GM12801 (cell line): ENCODE measurements around the gene RARG.

ENCODE experiments used
- TF ChIP-seq, protein P1 (sequence below): IDR thresholded peaks from one replicate; pipeline ENCODE4 v1.5.1; 2011; ENCODE audit warnings: control low read depth; ENCODE audit not compliant: insufficient read length; ENCODE audit errors: extremely low read depth

RARG gene

DNA sequence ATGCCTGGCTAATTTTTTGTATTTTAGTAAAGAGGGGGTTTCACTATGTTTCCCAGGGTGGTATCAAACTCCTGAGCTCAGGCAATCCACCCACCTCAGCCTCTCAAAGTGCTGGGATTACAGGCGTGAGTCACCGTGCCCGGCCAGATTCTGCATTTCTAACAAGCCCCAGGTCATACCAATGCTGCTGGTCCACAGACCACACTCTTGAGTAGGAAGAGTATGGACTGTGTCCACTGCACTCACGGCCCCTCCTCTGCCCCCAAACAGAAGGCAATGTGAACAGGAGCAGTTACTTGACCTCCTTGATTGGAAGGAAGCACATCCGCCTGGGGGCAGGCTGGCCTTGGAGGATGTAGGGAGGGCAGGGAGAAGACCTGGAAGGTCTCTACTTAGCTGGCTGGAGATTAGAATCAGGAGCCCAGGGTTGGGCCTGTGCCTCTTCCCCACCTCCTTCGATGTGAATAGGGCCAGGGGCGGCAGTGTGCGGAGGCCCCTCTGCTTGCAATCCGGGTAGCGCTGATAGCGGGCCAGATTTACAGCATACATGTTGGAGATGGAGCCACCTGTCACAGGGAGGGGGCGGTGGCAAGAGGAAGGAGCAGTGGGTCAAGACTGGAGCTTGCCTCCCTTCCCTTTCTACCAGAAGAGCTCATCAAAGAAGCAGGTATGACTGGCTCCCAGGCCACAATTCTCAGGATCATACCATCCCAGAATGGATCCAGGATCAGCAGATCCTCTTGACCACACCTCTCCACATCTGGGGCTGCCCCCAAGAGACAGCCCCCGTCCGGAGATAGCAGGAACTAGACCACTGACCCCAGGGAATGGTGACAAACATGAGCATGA is 60.9 kb downstream of the RARG start:
- TF ChIP-seq, protein P1, sequence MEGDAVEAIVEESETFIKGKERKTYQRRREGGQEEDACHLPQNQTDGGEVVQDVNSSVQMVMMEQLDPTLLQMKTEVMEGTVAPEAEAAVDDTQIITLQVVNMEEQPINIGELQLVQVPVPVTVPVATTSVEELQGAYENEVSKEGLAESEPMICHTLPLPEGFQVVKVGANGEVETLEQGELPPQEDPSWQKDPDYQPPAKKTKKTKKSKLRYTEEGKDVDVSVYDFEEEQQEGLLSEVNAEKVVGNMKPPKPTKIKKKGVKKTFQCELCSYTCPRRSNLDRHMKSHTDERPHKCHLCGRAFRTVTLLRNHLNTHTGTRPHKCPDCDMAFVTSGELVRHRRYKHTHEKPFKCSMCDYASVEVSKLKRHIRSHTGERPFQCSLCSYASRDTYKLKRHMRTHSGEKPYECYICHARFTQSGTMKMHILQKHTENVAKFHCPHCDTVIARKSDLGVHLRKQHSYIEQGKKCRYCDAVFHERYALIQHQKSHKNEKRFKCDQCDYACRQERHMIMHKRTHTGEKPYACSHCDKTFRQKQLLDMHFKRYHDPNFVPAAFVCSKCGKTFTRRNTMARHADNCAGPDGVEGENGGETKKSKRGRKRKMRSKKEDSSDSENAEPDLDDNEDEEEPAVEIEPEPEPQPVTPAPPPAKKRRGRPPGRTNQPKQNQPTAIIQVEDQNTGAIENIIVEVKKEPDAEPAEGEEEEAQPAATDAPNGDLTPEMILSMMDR, result no peak

DNA sequence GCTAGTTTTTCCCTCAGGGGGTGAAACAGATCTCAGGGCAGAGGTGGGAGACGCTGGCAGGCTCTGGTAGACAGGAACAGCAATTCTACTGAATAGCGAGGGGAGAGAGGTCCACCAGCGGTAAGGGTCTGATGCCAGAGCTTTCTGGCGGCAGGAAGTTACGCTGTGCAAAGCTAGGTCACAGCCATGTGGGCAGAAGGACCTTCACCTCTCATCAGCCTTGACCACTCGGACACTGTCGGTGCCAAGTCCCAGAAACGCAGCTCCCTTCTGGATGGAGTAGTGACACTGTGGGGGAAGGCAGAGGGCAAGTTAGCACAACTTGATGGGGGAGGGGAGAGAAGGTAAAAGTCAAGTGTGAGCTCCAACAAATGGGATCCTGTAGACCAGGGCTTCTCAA is 61.8 kb downstream of the RARG start:
- TF ChIP-seq, protein P1, result no peak

DNA sequence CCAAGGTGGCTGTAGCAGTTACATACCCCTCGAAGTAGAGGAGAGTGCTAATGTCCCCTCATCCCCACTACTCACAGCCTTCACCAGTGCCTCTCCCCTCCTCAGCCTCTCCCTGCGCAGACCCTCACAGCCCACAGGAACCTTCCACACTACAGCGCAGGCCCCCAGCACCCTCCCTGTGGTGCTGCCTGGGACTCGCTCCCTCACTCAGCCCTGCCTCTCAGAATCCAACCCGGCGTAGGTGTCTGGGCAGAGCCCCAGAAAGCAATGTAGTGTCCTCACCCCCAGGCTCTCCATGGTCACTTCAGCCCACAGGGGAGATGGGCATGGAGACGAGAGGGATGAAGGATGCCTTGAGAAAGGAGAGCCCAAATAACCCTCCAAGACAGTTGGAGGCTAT is 62.4 kb downstream of the RARG start:
- TF ChIP-seq, protein P1, result no peak

DNA sequence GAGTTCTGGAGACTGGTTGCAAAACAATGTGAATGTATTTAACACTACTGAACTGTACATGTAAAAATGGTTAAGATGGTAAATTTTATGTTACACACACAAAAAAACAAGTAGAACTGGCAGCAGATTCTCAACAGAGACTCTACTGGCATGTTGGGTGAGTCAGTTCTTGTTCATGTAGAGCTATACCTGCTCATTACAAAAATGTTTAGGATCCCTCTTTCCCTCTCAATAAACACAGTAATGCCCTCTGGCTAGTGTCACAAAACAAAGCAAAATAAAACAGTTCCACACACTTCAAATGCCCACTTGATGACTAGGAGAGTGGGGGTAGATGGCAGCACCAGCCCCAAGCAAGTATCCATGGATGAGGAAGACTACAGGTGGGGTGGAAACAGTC is 65.2 kb downstream of the RARG start:
- TF ChIP-seq, protein P1, result no peak

DNA sequence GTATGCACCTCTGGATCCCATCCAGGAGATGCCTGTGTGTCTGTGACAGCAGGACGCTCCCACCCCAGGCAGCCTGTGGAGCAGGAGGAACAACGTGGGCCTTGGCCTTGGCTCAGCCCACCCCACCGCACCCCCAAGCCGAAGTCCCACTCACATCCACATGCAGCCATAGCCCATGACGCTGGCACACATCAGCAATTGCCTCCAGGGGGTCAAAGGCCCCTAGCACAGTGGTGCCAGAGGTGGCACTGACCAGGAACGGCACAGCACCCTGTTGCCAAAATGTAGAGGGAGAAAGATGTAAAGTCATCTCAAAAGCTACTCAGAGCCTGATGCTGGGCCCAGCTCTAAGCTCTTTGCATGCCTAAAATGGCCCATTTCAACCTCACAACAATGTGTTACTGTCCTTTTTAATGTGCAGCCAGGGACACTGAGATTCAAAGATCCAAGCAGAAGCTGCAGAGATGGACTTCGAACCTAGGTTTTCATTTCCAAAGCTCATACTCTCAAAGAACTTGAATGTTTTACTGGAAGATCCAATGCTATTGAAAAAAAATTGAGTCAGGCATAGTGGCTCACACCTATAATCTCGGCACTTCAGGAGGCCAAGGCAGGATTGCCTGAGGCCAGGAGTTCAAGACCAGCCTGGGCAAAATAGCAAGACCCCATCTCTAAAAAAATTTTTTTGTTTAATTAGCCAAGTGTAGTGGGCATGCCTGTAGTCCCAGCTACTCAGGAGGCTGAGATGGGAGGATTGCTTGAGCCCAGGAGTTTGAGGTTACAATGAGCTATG is 70.7 kb downstream of the RARG start:
- TF ChIP-seq, protein P1, result no peak

DNA sequence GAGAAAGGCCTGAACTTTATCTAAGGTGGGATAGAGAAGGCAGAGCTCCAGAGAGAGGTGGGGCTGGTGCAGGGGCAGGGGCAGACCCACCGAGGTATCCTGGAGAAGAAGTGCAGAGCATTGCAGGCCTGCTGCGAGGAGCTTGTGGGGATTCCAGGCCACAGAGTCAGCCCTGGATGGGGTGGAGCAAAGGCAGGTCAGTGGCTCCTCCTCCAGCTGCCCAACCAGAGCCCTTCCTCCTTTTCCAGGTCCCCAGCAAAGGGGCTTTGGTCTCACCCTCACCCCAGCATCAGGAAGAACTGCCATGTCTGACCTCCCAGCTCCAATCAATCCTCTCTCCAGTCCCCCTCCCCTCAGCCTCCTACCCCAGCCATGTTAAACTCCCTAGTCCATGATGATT is 71.3 kb downstream of the RARG start:
- TF ChIP-seq, protein P1, result no peak
